Peyer's patch (tissue), 4 donors: ENCODE results near the gene POTEC.
"Not testable (repeated sequence)": the region's sequence is repeated elsewhere in the genome, so short reads cannot be mapped to it uniquely, and the experiment has no call there.

Experiments used
- POLR2A ChIP-seq, 2 donors: fragments of 450-650 bp; IDR thresholded peaks; one replicate each; pipeline ENCODE4 v1.5.1; 2017; ENCODE audit warnings: antibody characterized with exemption in 2 of 2, mild to moderate bottlenecking in 2 of 2, moderate library complexity in 2 of 2
- TF ChIP-seq, protein P1 (sequence below), 6 experiments: fragments of 450-650 bp in 4 of 6; fragments of 200-600 bp in 2 of 6; sonication (generic) in 1 of 6; IDR thresholded peaks; one replicate each; pipeline ENCODE4 v1.5.1; 2017 to 2019; ENCODE audit warnings: antibody characterized with exemption in 6 of 6, mild to moderate bottlenecking in 3 of 6, moderate library complexity in 1 of 6

DNA sequence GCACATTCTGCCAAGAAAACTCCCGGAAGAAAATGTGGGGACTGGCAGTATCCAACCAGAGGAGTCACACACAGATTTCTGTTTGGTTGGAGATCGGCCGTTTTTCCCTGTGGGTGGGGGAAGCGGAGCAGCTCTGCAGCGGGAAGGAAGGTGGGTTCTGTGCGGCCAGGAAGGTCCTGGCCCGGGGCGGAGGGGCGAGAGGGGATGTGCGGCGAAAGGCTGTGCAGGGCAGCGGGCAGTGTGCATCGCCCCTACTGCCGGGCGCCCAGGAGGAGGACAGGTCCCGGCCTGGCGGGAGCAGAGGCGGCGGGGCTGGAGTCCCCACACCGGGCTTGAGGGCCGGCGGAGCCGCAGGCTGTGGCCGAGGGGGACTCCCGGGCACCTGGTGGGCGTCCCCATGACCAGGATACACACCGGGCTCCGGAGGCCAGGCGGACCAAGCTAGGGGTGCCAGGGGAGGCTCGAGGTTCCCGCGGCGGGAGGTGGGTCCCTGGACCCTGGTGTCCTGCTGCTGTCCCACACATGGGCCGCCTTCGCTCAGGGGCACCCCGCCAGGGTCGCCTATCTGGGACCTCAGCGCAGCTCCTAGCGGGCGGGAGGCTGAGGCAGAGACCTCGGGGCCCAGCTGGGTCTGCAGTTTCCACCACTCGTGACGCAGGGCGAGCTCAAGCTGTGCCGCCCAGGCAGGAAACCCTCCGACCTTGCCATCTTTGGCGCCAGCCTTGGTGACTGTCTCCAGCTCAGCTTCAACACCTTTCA is 54.0 kb downstream of the POTEC start:
- TF ChIP-seq, protein P1, sequence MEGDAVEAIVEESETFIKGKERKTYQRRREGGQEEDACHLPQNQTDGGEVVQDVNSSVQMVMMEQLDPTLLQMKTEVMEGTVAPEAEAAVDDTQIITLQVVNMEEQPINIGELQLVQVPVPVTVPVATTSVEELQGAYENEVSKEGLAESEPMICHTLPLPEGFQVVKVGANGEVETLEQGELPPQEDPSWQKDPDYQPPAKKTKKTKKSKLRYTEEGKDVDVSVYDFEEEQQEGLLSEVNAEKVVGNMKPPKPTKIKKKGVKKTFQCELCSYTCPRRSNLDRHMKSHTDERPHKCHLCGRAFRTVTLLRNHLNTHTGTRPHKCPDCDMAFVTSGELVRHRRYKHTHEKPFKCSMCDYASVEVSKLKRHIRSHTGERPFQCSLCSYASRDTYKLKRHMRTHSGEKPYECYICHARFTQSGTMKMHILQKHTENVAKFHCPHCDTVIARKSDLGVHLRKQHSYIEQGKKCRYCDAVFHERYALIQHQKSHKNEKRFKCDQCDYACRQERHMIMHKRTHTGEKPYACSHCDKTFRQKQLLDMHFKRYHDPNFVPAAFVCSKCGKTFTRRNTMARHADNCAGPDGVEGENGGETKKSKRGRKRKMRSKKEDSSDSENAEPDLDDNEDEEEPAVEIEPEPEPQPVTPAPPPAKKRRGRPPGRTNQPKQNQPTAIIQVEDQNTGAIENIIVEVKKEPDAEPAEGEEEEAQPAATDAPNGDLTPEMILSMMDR (IDR thresholded peaks at IDR 0.05): not testable (repeated sequence)
- TF ChIP-seq POLR2A (IDR thresholded peaks at IDR 0.05): not testable (repeated sequence)
